Posterior vena cava (tissue), 2 donors: Measurements from ENCODE around the gene TRIM32. TPM values are rescaled to one million over a fixed set of nuclear protein-coding genes. Genes with fewer than 3 reads are reported as not detected.

ENCODE experiments used
- DNase-seq: peaks from one replicate; pipeline ENCODE4 v3.0.0-alpha.2; 2020; ENCODE audit warnings: low spot score
- intact Hi-C, 2 donors: fragments of 100-400 bp; cut with DNase I; formaldehyde crosslinking; loops; one replicate each; pipeline versions ENCODE4 v1.14.1 to v1.14.2; 2022 to 2023
- long read RNA-seq, 2 donors: library from polyadenylated mRNA; unstranded; transcript quantifications; one replicate each; pipeline ENCODE4 v2.0.0, GENCODE V29; 2020 to 2021
- total RNA-seq, 2 donors: library from RNA; stranded (reverse); fragmentation: NEBNext Ultra II Directional; extraction: Animal tissue kit (Norgen Biotek cat#: 25700); gene quantifications; one replicate each; pipeline ENCODE4 v1.2.1, GENCODE V29; 2021
- donor health status: DM: yes; HTN: yes; CAD: no.
- donor health status: DM: yes; HTN: yes; CAD: no.

The TRIM32 gene
- 10 to 100 TPM; 17.4 to 24.4 TPM for total RNA-seq
- long read RNA-seq, donor 1, partial matches to known transcripts = 0 of 1 reads
- long read RNA-seq, donor 1, other reads (novel, unspliced or antisense) = 0 of 1 reads
- long read RNA-seq, donor 2, partial matches to known transcripts = 0 of 10 reads
- long read RNA-seq, donor 2, other reads (novel, unspliced or antisense) = 3 of 10 reads

GRCh38 chr9:116687074-116687753 is at the start of gene TRIM32:
Gene TRIM32 (plus strand): TSS chr9:116687305. CDS start chr9:116697743, 10,438 bp downstream.
- intact Hi-C loops = no loop called here
- peak; percentile 97 for DNase-seq

DNA sequence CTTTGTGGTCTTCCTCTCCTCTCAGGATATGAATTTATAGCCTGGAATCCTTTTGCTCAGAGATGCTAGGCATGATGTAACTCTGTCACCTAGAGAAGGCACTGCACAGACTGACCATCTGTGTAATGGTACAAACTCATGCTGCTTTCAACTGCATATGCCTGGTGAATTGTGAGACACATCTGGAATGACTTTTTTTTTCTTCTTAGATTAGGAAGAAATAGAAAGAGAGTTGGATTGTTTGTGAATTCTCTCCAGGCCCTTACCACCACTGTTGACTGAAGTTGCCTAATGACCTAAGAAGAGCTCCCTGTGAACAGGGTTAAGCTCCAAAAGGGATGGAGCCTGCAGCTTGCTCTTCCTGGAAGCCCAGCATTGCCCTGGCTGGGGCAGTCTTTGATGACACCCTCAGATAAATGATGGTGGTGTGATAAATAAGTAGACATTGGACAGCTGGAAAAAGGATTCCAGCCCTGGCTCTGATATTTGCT is 47.8 kb upstream of the TRIM32 start:
- intact Hi-C loops = no loop called here
- DNase-seq = no peak

DNA sequence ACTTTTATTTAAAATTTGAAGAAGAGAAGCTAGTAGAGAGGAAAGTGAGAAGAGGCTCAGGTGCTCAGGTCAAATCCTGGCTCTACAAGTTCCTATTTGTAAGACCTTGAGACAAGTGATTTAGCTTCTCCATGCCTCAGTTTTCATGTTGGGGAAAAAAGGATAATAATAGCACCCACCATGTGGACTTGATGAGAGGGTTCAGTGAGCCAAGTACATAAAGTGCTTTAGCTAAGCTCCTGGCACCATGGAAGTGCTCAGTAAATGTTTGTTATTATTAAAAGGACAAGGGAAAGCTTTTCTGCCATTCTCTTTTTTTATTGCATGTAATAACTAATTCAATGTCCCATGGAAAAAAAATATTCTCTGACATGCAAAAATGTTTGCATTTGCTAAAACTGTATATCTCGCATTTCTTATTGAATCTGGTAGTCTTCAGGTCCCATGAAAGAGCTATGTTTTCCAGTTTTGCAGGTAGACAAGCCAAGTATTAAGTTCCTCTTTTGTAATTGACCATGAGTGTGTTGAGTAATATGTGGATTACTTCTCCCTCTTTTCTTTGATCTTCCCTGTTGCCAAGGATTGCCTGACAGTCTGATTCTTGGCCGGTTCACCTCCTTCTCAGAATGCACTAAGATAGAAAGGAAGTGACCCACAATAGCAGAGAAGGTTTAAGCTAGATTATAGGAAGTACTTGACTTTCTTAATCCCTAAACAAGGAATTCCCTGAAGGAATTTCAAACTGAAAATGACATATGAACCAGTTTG is 45.6 kb upstream of the TRIM32 start:
- DNase-seq = no peak
- intact Hi-C loops = no loop called here

DNA sequence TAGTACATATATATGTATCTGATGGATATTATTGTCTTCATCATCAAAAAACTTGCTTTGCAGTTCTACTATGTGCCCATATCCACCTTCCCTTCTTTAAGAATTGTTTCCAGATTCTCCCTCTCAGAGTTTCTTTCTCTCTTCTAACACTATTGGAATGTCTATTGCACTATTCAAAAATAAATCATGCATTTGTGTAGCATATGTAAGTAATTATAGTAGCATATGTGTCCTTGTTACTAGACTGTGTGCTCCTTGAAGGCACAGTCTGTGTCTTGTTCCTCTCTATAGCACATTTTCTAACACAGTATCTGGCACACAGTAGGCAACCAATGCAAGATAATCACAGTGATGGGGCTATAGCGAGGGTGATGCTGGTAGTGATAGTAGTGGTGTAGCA is 43.4 kb upstream of the TRIM32 start:
- no peak for DNase-seq
- intact Hi-C loops = no loop called here

DNA sequence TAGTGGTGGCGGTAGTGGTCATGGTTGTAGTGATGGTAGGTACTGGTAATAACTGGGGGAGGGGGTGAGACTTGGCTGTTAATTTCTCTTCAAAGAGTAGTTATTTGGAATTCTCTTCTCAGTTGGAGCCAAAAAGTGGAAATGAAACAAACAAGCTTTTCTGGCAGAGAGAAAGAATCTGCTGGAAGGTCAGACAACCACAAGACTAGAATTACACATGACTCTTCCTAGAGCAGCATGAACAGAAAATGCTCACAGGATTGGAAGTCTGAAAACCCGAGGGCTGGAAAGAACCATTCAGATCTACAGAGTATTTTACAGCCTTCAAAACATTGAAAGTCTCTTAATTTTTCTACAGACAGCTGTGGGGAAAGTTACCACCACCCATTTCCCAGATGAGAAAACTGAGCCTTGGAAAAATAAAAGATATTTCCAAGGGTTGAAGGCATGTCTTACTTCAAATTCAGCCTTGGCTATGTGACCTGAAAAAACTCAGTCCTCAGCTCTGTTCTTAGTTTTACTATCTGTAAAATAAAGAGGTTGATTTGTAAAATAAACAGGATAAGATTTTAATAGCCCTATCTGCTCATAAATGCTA is 42.9 kb upstream of the TRIM32 start:
- intact Hi-C loops = no loop called here

DNA sequence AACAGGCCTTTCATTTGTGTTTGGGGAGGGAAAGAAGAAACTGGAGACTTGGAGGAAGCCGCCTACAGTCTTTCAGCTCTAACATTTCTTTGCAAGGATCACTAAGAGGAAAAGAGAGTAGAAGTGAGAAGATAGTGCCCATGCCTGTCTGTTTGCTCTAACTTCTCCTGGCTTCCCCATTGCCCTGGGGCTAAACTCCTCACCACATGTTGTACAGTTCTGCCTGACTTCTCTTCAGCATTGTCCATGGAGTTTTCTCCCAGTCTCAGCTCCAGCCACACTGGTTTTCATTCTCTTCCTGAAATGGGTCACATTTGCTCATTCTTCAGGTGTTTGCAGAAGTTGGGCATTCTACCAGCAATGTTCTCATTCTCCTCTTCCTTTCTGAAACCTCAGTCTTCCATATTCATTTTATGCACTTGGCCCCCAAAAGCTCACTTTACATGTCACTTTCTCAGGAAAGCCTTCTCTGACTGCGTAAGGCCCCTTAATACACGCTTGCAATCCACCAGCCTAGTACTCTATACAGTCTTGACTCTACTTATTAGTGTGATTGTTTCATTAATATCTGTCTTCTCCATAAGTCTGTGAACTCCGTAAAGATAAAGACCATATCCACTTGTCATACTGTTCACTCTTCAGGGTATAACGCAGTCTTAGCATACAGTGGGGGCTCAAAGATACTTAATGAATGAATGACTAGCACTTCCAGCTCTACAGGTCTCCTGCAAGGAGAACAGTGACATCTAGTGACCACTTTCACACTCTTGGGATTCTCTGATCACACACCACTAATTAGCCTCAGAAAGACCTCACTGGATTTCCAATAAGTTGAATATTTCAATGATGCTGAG is 40.2 kb upstream of the TRIM32 start:
- intact Hi-C loops = no loop called here
- DNase-seq = no peak

More for the DNA sequence above, 42.9 kb upstream of the TRIM32 start:
- no peak for DNase-seq

DNA sequence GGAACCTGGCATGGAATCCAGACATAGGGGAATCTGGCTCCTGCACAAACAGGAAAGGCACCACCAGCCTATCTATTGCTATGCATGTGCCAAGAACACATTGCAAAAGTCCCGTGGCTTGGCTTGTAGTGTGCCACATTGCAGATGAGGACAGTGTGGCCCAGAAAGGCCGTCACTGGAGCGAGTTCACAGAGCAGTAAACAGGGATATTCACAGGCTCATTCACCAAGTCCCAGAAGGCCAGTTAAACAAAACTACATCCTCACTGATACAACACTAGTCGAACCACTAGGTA is 39.6 kb upstream of the TRIM32 start:
- peak; percentile 87 for DNase-seq
- intact Hi-C loops = no loop called here

DNA sequence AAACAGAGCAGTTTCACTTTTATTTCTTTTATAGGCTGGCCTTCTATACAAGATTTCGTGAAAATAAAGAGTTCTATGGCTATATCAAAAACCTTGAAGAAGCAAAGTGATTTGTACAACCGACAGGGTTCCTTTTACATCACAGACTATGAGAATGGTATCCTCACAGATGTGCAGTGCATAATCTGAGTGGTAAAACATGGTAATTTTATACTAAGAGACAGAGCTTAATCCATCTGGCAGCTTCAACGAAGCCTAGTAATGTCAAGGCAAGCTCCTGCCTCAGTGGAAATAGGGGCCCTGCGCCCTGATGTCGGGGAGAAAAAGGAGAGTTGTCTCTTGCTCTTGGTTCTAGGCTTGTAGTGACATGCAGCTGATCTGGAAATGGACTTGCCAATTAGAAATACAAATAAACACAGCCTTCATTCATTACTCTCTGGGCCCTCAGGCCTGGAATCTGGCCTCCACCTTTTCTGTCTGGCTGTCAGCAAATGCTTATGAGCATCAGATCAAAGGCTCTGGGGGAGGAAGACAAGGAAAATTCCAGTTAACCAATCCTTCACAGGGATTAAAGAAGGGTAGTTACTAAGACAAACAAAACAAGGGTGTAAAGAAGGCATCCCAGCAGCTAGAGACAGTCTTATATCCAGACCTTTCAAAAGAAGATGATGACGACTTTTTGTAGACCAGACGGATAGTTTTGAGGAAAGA is 33.6 kb upstream of the TRIM32 start:
- intact Hi-C loops = loop anchor here (5.0 to 10.0 kb wide), 2 partner anchors 1059 to 1061 kb away; no protein-coding TSS in a partner anchor
- no peak for DNase-seq

DNA sequence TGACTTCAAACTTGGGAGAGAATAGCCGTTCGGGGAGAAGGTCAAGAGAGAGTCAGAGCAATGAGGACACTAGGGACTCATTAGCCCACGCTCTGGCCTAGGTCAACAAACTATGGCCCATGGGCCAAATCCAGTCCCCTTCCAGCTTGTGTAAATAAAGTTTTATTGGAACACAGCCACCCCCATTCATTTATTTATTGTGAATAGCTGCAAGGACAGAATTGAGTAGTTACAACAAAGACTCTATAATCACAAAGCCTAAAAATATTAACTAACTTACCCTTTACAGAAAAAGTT is 33.1 kb upstream of the TRIM32 start:
- no peak for DNase-seq
- intact Hi-C loops = loop anchor here (5.0 to 10.0 kb wide), 2 partner anchors 1059 to 1062 kb away; no protein-coding TSS in a partner anchor

- intact Hi-C loops = loop anchor here in 1 of 2 donors (10.0 kb wide), 1 partner anchor 1062 kb away; no protein-coding TSS in a partner anchor
- no peak for DNase-seq
Measured at GRCh38 chr9:116656501-116656971, 30.6 kb upstream of the TRIM32 start.

- intact Hi-C loops = loop anchor here in 1 of 2 donors (10.0 kb wide), 1 partner anchor 1062 kb away; no protein-coding TSS in a partner anchor
- DNase-seq = no peak
Measured at GRCh38 chr9:116656977-116657376, 30.1 kb upstream of the TRIM32 start.

DNA sequence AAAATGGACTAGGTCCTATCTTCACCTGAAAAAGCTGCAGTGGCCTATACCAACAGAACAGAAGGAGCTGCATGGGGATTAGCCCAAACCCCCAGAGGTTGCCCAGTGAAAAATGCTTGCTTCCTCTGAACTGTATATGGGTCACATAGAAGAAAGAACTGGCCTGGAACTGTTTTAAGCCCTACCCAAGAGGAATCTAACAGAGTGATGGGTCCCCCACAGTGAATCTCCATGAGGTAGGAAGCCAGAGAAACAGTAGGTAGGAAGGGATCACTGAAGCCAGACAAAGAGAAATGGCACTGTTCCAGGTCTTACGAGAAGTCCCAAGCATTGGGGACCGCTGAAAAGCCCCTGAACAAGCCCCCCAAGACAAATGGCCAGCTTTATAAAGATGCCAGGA is 28.8 kb upstream of the TRIM32 start:
- no peak for DNase-seq
- intact Hi-C loops = loop anchor here in 1 of 2 donors (10.0 kb wide), 1 partner anchor 1063 kb away; no protein-coding TSS in a partner anchor

DNA sequence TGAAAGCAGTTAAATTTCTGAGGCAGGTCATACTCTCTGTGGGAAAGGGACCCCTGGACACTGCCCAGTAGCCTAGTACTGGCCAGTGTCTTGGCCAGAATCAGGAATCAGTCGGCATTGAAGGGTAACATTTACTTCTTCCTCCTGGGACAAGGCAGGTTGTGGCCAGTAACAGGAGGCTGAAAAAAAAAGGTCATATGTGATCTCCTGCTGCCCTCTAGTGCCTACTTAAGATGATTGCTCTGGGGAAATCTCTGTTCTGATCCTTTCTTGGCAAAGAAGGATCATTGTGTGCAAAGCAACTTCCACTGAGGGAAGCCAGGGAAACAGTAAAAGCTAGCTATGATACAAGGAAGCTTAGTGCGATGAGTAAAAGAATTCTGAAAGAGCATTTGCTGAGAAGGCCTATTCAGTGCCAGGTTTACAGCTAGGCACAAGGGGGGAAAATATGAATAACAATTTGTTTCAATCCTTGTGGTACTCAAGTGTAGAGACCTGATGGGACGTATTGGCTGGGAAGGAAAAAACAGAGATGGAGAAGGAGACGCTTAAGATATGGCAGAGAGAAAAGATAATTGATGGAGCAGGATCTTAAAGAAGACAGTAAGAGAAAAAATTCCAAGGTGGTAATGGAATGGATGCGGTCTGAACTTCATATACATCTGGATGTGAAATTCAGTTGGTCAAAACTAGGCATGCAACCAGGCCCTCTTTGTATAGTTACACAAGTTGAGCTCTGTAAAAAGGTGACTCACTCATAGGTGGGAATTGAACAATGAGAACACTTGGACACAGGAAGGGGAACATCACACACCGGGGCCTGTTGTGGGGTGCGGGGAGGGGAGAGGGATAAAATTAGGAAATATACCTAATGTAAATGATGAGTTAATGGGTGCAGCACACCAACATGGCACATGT is 25.8 kb upstream of the TRIM32 start:
- intact Hi-C loops = no loop called here
- no peak for DNase-seq

- no peak for DNase-seq
- intact Hi-C loops = no loop called here
Measured at GRCh38 chr9:116662646-116663310, 24.3 kb upstream of the TRIM32 start.

DNA sequence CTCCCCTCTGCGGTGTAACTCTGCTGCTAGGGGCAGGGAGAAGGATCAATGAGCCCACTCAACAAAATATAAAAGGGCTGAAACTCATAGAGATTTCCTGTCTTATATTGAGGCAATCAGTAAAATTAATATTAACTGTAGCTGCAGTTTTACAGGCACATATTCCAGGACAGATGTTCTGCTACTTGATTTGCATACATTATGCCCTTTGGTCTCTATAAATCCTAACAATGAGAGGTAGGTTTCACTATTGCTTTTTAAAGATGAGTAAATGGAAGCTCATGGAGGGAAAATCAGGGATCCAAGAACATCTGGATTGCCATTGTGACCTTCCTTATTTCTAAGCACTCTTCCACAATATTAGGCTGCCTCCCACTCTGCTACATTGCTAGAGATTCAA is 23.5 kb upstream of the TRIM32 start:
- intact Hi-C loops = no loop called here

DNA sequence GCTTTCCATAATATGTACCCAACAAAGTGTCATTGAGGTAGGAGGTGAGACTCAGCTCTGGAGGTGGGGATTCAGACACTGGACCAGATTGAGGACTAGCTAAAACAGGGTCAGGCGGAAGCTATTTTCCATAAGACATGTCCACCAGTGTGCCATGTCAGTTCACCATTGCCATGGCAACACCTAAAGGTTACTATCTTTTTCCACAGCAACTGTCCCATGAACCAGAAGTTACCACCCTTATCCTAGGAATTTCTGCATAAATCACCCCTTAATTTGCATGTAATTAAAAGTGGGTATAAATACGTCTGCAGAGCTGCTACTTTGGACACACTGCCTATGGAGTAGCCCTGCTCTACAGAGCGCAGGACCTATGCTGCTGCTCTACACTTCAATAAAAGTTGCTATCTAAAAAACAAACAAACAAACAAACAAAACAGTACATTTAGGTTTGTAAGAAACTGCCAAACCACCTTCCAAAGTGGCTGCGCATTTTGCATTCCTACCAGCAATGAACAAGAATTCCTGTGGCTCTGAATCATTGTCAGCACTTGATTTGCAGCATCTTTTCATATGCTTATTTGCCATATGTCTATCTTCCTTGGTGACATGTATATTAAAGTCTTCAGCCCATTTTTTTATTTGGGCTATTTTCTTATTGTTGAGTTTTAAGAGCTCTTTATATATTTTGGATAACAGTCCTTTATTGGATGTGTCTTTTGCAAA is 18.0 kb upstream of the TRIM32 start:
- intact Hi-C loops = no loop called here

More for the DNA sequence above, 23.5 kb upstream of the TRIM32 start:
- no peak for DNase-seq

More for the DNA sequence above, 18.0 kb upstream of the TRIM32 start:
- no peak for DNase-seq
